NCI-H187 treated with DMSO at 0.1 percent for 48 hours (cell line): ENCODE measurements around the gene KRCC1.
"Not testable (repeated sequence)": the region's sequence is repeated elsewhere in the genome, so short reads cannot be mapped to it uniquely, and the experiment has no call there.

Source experiments
- DNase-seq: peaks from one replicate; lab custom pipeline; 2025; lab: John Stamatoyannopoulos, UW

The KRCC1 gene

DNA sequence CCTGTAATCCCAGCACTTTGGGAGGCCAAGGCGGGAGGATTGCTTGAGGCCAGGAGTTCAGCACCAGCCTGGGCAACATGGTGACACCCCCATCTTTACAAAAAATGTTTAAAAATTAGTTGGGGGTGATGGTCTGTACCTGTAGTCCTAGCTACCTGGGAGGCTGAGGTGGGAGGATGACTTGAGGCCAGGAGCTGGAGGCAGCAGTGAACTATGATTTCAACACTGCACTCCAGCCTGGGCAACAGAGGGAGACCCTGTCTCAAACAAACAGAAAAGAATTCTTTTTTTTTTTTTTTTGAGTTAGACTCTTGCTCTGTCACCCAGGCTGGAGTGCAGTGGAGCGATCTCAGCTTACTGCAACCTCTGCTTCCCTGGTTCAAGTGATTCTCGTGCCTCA is 55.1 kb downstream of the KRCC1 start:
- not testable (repeated sequence) for DNase-seq

DNA sequence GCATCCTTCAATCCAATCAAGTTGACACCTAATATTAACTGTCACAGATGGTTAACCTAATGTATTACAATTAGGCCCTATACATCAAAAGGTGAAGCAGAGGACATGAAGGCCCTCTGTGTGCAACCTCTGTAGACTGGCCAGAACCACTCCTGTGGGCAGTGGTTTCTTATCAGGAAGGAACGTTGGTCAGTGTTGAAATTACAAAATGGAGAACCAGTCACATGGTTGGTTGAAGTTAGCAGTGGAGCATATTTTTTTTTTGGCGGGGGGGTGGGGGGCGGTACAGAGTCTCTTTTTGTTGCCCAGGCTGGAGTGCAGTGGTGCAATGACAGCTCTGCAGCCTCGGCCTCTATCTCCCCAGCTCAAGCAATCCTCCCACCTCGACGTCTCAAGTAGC is 59.0 kb downstream of the KRCC1 start:
- DNase-seq = no peak

DNA sequence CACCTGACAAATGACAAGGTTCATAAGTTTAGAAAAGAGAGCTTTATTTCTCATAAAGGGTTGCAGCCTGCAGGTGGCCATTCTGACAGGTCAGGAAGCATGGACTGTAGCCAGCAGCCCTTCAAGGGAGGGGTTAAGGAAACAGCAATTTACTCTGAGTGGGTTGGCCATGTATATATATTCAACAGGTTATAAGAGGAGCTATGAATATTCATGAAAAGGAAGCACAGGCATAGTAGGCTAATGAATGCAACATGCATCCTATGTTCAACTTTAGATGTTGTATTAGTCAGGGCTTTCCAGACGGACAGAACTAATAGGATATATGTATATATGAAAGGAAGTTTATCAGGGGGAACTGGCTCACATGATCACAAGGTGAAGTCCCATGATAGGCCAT is 59.8 kb downstream of the KRCC1 start:
- DNase-seq = no peak

DNA sequence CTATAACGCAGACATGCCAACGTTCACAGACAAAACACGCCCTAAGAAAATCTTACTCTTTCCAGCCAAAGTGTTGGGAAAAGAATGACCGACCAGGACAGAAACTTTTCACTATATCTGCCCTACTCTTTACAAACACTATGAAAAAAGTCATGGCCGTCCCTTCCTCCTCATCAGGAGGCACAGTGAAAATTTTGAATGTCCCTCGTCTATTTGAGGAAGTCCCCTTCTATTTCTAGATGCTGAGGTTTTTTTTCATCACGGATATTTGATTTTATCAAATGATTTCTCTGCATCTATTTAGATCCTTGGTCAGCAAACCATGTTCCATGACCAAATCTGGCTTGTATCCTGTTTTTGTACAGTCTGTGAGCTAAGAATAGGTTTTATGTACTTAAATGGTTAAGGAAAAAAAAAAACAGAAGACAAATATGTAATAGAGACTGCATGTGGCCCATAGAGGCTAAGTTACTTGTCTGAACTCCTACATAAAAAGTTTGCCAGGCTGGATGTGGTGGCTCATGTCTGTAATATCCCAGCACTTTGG is 61.2 kb downstream of the KRCC1 start:
- DNase-seq = not testable (repeated sequence)

DNA sequence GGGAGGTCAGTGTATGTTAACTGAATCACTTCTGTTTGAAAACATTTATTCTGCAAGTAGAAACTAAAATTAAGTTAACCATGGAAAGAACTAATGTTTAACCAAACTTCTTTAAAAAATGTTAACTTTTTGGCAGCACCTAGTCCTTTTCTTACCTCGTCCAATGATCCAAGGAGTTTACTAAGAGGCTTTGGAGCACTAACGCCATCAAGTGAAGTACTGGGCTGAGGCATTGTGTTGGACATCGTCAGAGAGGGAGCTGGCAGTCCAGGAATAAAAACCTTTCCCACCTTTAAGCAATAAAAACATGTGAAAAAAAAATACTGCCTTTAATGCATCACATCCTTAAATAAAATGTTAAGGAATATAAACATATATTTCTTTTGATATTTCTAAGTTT is 63.0 kb downstream of the KRCC1 start:
- DNase-seq = not testable (repeated sequence)

DNA sequence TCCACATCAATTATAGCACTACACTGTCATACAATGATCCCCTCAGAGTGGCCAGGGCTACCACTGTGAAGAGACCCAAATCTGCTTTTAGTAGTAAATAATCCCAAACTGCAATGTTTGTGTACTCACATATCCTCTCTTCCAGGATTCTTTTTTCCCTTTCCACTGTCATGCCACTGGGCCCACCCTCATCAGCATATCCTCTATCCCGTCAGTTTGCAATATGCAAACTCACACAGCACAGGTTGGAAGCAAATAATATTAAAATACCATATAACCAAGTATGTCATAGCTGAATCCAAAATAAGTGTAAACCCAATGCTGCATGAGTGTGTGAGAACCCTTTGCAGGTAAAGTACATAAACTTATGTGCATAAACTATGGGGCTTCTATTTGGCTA is 68.1 kb downstream of the KRCC1 start:
- not testable (repeated sequence) for DNase-seq

DNA sequence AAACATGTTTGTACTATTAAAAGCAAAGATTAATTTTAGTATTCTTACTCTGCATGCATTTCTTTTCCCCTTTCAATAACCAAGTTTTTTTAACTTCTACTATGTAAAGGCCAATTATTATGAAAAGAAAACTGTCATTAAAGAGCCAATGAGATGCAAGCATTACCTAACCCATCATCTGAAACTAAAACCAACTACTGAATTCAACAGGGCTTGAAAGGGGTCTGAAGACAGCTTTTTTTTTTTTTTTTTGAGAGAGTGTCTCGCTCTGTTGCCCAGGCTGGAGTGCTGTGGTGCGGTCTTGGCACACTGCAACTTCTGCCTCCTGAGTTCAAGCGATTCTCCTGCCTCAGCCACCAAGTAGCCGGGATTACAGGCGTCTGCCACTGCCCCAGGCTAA is 69.7 kb downstream of the KRCC1 start:
- not testable (repeated sequence) for DNase-seq

DNA sequence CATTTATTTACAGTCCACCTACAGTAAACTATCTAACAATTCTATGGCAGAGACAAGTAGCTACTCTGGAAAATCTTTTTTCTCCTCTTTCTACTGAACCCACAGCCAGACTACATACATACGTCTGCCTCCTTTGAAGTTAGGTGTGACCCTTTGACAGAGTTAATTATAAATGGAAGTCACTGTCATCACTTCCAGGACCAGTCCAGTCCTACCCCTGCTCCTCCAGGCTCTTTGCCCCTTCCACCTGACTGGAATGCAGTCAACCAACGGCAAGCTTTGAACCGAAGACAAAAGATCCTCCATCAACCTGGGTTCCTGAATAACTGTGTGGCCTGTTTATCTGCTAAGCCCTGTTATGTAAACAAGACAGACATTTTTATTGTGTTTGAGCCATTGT is 74.4 kb downstream of the KRCC1 start:
- DNase-seq = not testable (repeated sequence)
